ENCODE measurements around the gene TMEM8B. TPM values are rescaled to one million over a fixed set of nuclear protein-coding genes. Genes with fewer than 3 reads are reported as not detected.

TMEM8B gene
- total RNA-seq, 2 donors from 2014 or later, result 15.1 to 17.6 TPM

GRCh38 chr9:35835766-35836165 is 6.7 kb downstream of the TMEM8B start:
- no peak for DNase-seq

GRCh38 chr9:35836595-35836994 is 7.6 kb downstream of the TMEM8B start:
- Histone ChIP-seq H3K9me3 (no peaks in the 10 kb centered on the region), H3K36me3 (no peaks in the 10 kb centered on the region), H3K27me3 (no peaks in the 10 kb centered on the region), H3K4me3 (no peak overlapping the region), H3K27ac (no peak overlapping the region), H3K4me1 (peaks cover 19% of the 10 kb centered on the region), H3K9ac (ENCODE audit: low read depth in 2 of 2, low read length in 2 of 2) (no peak overlapping the region)
- intact Hi-C loops (cut with DNase I), result no loop called here
- no peak for TF ChIP-seq CTCF (IDR thresholded peaks at IDR 0.05)
- no peak for DNase-seq

More at GRCh38 chr9:35835766-35836165, 6.7 kb downstream of the TMEM8B start:
- H3K27me3 ChIP-seq, result no peaks in the 10 kb centered on the region
- H3K36me3 ChIP-seq, result no peaks in the 10 kb centered on the region
- intact Hi-C loops (cut with DNase I), result no loop called here
- H3K4me3 ChIP-seq, result no peak overlapping the region
- H3K27ac ChIP-seq, result peak overlapping the region; percentile 33
- peaks cover 19% of the 10 kb centered on the region for H3K4me1 ChIP-seq
- no peak for TF ChIP-seq CTCF (IDR thresholded peaks at IDR 0.05)
- H3K9ac ChIP-seq (ENCODE audit: low read depth in 2 of 2, low read length in 2 of 2), result peak overlapping the region in 1 of 2 donors; percentile 14
- no peaks in the 10 kb centered on the region for H3K9me3 ChIP-seq

GRCh38 chr9:35839926-35840325 is 10.9 kb downstream of the TMEM8B start:
- DNase-seq, result no peak
- Histone ChIP-seq H3K4me1 (peaks cover 11% of the 10 kb centered on the region), H3K36me3 (no peaks in the 10 kb centered on the region), H3K27me3 (no peaks in the 10 kb centered on the region), H3K27ac (no peak overlapping the region), H3K9ac (ENCODE audit: low read depth in 2 of 2, low read length in 2 of 2) (no peak overlapping the region), H3K4me3 (no peak overlapping the region), H3K9me3 (no peaks in the 10 kb centered on the region)
- intact Hi-C loops (cut with DNase I), result no loop called here
- TF ChIP-seq CTCF (IDR thresholded peaks at IDR 0.05), result no peak

GRCh38 chr9:35840881-35841644 is 12.0 kb downstream of the TMEM8B start:
- H3K27me3 ChIP-seq, result no peaks in the 10 kb centered on the region
- intact Hi-C loops (cut with DNase I), result no loop called here
- H3K27ac ChIP-seq, result no peak overlapping the region
- no peaks in the 10 kb centered on the region for H3K9me3 ChIP-seq
- no peak overlapping the region for H3K9ac ChIP-seq (ENCODE audit: low read depth in 2 of 2, low read length in 2 of 2)
- H3K36me3 ChIP-seq, result no peaks in the 10 kb centered on the region
- H3K4me3 ChIP-seq, result no peak overlapping the region
- no peak for DNase-seq
- H3K4me1 ChIP-seq, result peaks cover 8% of the 10 kb centered on the region
- TF ChIP-seq CTCF (IDR thresholded peaks at IDR 0.05), result no peak

GRCh38 chr9:35841645-35841900 is 12.5 kb downstream of the TMEM8B start:
- no peaks in the 10 kb centered on the region for H3K27me3 ChIP-seq
- H3K27ac ChIP-seq, result no peak overlapping the region
- DNase-seq, result no peak
- no peak overlapping the region for H3K4me3 ChIP-seq
- TF ChIP-seq CTCF (IDR thresholded peaks at IDR 0.05), result no peak
- intact Hi-C loops (cut with DNase I), result no loop called here
- H3K36me3 ChIP-seq, result no peaks in the 10 kb centered on the region
- H3K4me1 ChIP-seq, result peaks cover 8% of the 10 kb centered on the region
- no peaks in the 10 kb centered on the region for H3K9me3 ChIP-seq
- H3K9ac ChIP-seq (ENCODE audit: low read depth in 2 of 2, low read length in 2 of 2), result no peak overlapping the region

All from colonic mucosa (tissue), 4 donors.